ENCODE measurements around the gene NUDT4.
A peak's percentile ranks its signal among the peaks of the same experiment; 100 is the strongest.

GRCh38 chr12:93377252-93378195 is at the start of gene NUDT4:
- TF ChIP-seq EZH2 (IDR thresholded peaks at IDR 0.05; ENCODE audit: borderline replicate concordance, low read depth, low read length, severe bottlenecking): no peak
- TF ChIP-seq CTCF (IDR thresholded peaks at IDR 0.05; ENCODE audit: extremely low read depth in 1 of 2, insufficient read depth in 1 of 2, low read depth in 1 of 2, low read length in 2 of 2): no peak
- TF ChIP-seq POLR2AphosphoS5 (IDR thresholded peaks at IDR 0.05; ENCODE audit: insufficient read depth, low read depth, low read length): peak; percentile 92
- peak; percentile 87 for TF ChIP-seq POLR2A (IDR thresholded peaks at IDR 0.05; ENCODE audit: low read depth, low read length)
- TF ChIP-seq FOS (IDR thresholded peaks at IDR 0.05; ENCODE audit: borderline replicate concordance, insufficient read depth, low read length): no peak
- TF ChIP-seq GATA2 (IDR thresholded peaks at IDR 0.05; ENCODE audit: insufficient read depth, insufficient read length, low read depth, low read length): no peak
